Measurements from ENCODE around the gene LRRC56. TPM values are rescaled to one million over a fixed set of nuclear protein-coding genes. Genes with fewer than 3 reads are reported as not detected.

Gene LRRC56
- total and polyA plus RNA-seq, 9 of the 15 experiments (the other 6 are each of a cell fraction or from before 2014, with no cell fraction given): 0.03 to 4.5 (median 1.0) TPM; not detected in 1

GRCh38 chr11:532986-533585 is 4.2 kb upstream of the LRRC56 start:
- Histone ChIP-seq H3K4me1 (replicated peaks in 1 of 2; ENCODE audit: control insufficient read depth in 2 of 2, insufficient read depth in 2 of 2, low read length in 2 of 2) (peaks cover 20 to 87% of the 10 kb centered on the region in 2 experiments), H3K4me2 (ENCODE audit: insufficient read depth, low read length) (no peak overlapping the region), H3K9ac (ENCODE audit: insufficient read depth in 1 of 2, low read depth in 2 of 2, low read length in 2 of 2) (no peak overlapping the region), H3K36me3 (ENCODE audit: control insufficient read depth, insufficient read depth, low read length) (peaks cover 35% of the 10 kb centered on the region; the same call in 1 of the 3 replicates), H3K9me3 (replicated peaks; ENCODE audit: control insufficient read depth, insufficient read depth, low read depth, low read length) (no peaks in the 10 kb centered on the region), H3K27ac (ENCODE audit: extremely low read depth, low read depth, low read length) (no peak overlapping the region), H2AFZ (ENCODE audit: low read depth, low read length) (no peak overlapping the region), H3K9me1 (ENCODE audit: control insufficient read depth, insufficient read depth, low read length) (peaks cover under 1% of the 10 kb centered on the region), H4K20me1 (replicated peaks; ENCODE audit: control insufficient read depth, insufficient read depth, low read length) (0 out of 2 replicates have a peak, but pooled peaks cover 4% of the 10 kb centered on the region), H3K79me2 (ENCODE audit: control insufficient read depth, insufficient read depth, low read length) (peaks cover 17% of the 10 kb centered on the region), H3K4me3 (no peak overlapping the region), H3K27me3 (ENCODE audit: control insufficient read depth in 2 of 2, insufficient read depth in 2 of 2, low read length in 2 of 2) (no peaks in the 10 kb centered on the region)
- DNase-seq (ENCODE audit: extremely low read depth in 1 of 4, low spot score in 3 of 4): no peak
- in situ Hi-C loops (cut with MboI): no loop called here
- CTCF ChIA-PET (ENCODE audit: low intra/inter-chr PET ratio): no interaction called here
- 94% methylated on average over 22 of the region's 33 CpGs for WGBS (ENCODE audit: insufficient coverage, low coverage, missing lambda C conversion rate)
- FAIRE-seq: no peak
- POLR2A ChIA-PET: interaction anchor here (0.6 to 1.0 kb wide), 3 partner anchors 12 to 1435 kb away, joined by 3 to 5 read pairs (median 4); no protein-coding TSS in a partner anchor
- intact Hi-C loops (cut with micrococcal nuclease): no loop called here
- no TSS peak for BruUV-seq (replicated peaks)
- TF ChIP-seq MITF (IDR thresholded peaks at IDR 0.05) (no peak), RBFOX2 (IDR thresholded peaks at IDR 0.05; ENCODE audit: low read depth, low read length) (peak; percentile 51), STAG1 (CRISPR knock-in tag; IDR thresholded peaks at IDR 0.05; ENCODE audit: borderline replicate concordance) (no peak), TGIF2 (CRISPR knock-in tag; IDR thresholded peaks at IDR 0.05) (no peak), POLR2G (IDR thresholded peaks at IDR 0.05; ENCODE audit: low read depth, low read length) (peak; percentile 65)
- ATAC-seq: no peak
